HEK293T (cell line): ENCODE data around the gene MCEMP1.
"Not testable (repeated sequence)": the region's sequence is repeated elsewhere in the genome, so short reads cannot be mapped to it uniquely, and the experiment has no call there.

Source experiments
- CTCF ChIA-PET: fragments of 350-600 bp; formaldehyde crosslinking; extraction: SDS; loops from one replicate; lab custom pipeline; 2021; ENCODE audit warnings: antibody characterized with exemption, inconsistent platforms; lab: Yijun Ruan, JAX
- POLR2A ChIA-PET: fragments of 350-600 bp; formaldehyde crosslinking; extraction: SDS; loops from one replicate; lab custom pipeline; 2020; ENCODE audit warnings: antibody characterized with exemption, inconsistent platforms; lab: Yijun Ruan, JAX
- DNase-seq: peaks from one replicate; pipeline ENCODE4 v3.0.0; 2012; ENCODE audit warnings: mixed read lengths; ENCODE audit errors: extremely low spot score
- ARNT ChIP-seq: fragments of 450-650 bp; IDR thresholded peaks from 2 replicates; pipeline ENCODE4 v1.6.1; 2017; ENCODE audit warnings: mild to moderate bottlenecking
- BHLHE40 ChIP-seq: fragments of 450-650 bp; IDR thresholded peaks from 2 replicates; pipeline ENCODE4 v1.6.1; 2016; ENCODE audit warnings: mild to moderate bottlenecking, moderate library complexity, borderline replicate concordance
- CTBP1 ChIP-seq: fragments of 450-650 bp; IDR thresholded peaks from 2 replicates; pipeline ENCODE4 v1.6.1; 2016; ENCODE audit warnings: borderline replicate concordance
- ELF4 ChIP-seq: fragments of 450-650 bp; IDR thresholded peaks from 2 replicates; pipeline ENCODE4 v1.6.1; 2017; ENCODE audit warnings: antibody characterized with exemption
- FOXA1 ChIP-seq: fragments of 450-650 bp; IDR thresholded peaks from 2 replicates; pipeline ENCODE4 v1.6.1; 2016; ENCODE audit warnings: mild to moderate bottlenecking
- FOXK2 ChIP-seq: fragments of 450-650 bp; IDR thresholded peaks from 2 replicates; pipeline ENCODE4 v1.6.1; 2016; ENCODE audit warnings: mild to moderate bottlenecking
- FOXM1 ChIP-seq: fragments of 450-650 bp; IDR thresholded peaks from 2 replicates; pipeline ENCODE4 v1.6.1; 2017; ENCODE audit warnings: mild to moderate bottlenecking, borderline replicate concordance
- HDGF ChIP-seq: fragments of 450-650 bp; IDR thresholded peaks from 2 replicates; pipeline ENCODE4 v1.6.1; 2017; ENCODE audit warnings: antibody characterized with exemption, borderline replicate concordance
- L3MBTL2 ChIP-seq: fragments of 450-650 bp; conservative IDR thresholded peaks from 2 replicates; pipeline ENCODE4 v1.6.1; 2016; ENCODE audit warnings: mild to moderate bottlenecking
- LEF1 ChIP-seq: fragments of 450-650 bp; IDR thresholded peaks from 2 replicates; pipeline ENCODE4 v1.6.1; 2017; ENCODE audit warnings: mild to moderate bottlenecking, borderline replicate concordance
- NFRKB ChIP-seq: fragments of 450-650 bp; IDR thresholded peaks from 2 replicates; pipeline ENCODE4 v1.6.1; 2016; ENCODE audit warnings: mild to moderate bottlenecking, moderate library complexity
- SP1 ChIP-seq: fragments of 450-650 bp; IDR thresholded peaks from 2 replicates; pipeline ENCODE4 v1.6.1; 2017
- SUZ12 ChIP-seq: fragments of 450-650 bp; IDR thresholded peaks from 2 replicates; pipeline ENCODE4 v1.6.1; 2016; ENCODE audit warnings: mild to moderate bottlenecking
- TARDBP ChIP-seq: fragments of 450-650 bp; IDR thresholded peaks from 2 replicates; pipeline ENCODE4 v1.6.1; 2016
- ZNF384 ChIP-seq: fragments of 450-650 bp; IDR thresholded peaks from 2 replicates; pipeline ENCODE4 v1.6.1; 2016
- TF ChIP-seq, protein P1 (sequence below): fragments of 450-650 bp; IDR thresholded peaks from 2 replicates; pipeline ENCODE4 v1.6.1; 2016

MCEMP1 gene

DNA sequence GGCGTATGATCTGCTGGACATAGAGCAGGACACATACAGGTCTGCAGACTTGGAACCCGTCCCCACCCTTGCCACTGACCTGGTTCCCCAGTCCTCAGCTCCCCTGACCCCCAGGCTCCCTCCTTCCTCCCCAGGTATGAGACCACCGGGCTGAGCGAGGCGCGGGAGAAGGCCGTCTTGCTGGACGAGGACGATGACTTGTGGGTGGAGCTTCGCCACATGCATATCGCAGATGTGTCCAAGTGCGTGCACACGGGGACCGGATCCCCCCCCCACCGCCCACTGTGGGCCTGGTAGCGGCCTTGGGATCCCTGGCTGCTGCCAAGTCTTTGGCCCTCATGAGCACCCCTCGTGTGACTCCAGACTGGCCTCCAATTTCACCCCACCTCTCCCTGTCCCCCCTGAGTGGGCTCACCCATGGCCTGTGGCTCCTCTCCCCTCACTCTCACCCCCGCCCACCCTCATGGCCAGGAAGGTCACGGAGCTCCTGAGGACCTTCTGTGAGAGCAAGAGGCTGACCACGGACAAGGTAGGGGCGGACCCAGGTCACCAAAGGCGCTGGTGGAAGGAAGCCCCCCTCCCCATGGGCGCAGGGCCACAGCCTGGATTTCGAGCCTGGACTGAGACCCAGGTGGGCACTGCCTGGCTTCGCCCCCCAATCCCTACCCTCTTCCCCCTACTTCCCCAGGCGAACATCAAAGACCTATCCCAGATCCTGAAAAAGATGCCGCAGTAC is 34.4 kb upstream of the MCEMP1 start:
- ChIA-PET POLR2A (no interaction called here), CTCF (interaction anchor here (0.5 kb wide), 1 partner anchor 162 kb away, joined by 3 read pairs; no protein-coding TSS in a partner anchor)
- DNase-seq, result no peak
- TF ChIP-seq SUZ12, result no peak
- no peak for TF ChIP-seq FOXA1
- no peak for TF ChIP-seq ZNF384
- no peak for TF ChIP-seq ELF4
- no peak for TF ChIP-seq BHLHE40
- no peak for TF ChIP-seq SP1
- TF ChIP-seq NFRKB, result no peak
- no peak for TF ChIP-seq TARDBP
- no peak for TF ChIP-seq FOXM1
- no peak for TF ChIP-seq ARNT
- TF ChIP-seq HDGF, result no peak
- TF ChIP-seq FOXK2, result no peak
- TF ChIP-seq L3MBTL2, result no peak

DNA sequence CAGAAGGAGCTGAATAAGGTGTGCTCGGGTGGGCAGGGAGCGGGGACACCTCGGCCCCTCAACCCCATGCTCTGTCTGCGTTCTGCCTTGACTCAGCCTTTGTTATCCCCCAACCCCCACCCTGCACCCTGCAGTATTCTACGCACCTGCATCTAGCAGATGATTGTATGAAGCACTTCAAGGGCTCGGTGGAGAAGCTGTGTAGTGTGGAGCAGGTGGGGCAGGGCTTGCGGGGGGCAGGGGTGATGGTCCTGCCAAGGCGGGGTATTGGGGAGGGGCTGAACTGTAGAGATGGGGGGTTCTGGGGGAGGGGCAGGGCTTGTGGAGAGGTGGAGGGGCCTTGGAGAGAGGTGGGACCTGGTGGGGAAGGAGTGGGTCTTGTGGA is 33.9 kb upstream of the MCEMP1 start:
- ChIA-PET POLR2A (no interaction called here), CTCF (interaction anchor here (0.5 kb wide), 1 partner anchor 162 kb away, joined by 3 read pairs; no protein-coding TSS in a partner anchor)
- DNase-seq, result no peak
- TF ChIP-seq CTBP1 (no peak), TARDBP (no peak), ARNT (no peak), HDGF (no peak), LEF1 (no peak), NFRKB (no peak), L3MBTL2 (no peak), ELF4 (no peak), BHLHE40 (no peak), FOXA1 (no peak), ZNF384 (no peak), SUZ12 (no peak)
- TF ChIP-seq, protein P1, sequence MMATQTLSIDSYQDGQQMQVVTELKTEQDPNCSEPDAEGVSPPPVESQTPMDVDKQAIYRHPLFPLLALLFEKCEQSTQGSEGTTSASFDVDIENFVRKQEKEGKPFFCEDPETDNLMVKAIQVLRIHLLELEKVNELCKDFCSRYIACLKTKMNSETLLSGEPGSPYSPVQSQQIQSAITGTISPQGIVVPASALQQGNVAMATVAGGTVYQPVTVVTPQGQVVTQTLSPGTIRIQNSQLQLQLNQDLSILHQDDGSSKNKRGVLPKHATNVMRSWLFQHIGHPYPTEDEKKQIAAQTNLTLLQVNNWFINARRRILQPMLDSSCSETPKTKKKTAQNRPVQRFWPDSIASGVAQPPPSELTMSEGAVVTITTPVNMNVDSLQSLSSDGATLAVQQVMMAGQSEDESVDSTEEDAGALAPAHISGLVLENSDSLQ, result no peak

DNA sequence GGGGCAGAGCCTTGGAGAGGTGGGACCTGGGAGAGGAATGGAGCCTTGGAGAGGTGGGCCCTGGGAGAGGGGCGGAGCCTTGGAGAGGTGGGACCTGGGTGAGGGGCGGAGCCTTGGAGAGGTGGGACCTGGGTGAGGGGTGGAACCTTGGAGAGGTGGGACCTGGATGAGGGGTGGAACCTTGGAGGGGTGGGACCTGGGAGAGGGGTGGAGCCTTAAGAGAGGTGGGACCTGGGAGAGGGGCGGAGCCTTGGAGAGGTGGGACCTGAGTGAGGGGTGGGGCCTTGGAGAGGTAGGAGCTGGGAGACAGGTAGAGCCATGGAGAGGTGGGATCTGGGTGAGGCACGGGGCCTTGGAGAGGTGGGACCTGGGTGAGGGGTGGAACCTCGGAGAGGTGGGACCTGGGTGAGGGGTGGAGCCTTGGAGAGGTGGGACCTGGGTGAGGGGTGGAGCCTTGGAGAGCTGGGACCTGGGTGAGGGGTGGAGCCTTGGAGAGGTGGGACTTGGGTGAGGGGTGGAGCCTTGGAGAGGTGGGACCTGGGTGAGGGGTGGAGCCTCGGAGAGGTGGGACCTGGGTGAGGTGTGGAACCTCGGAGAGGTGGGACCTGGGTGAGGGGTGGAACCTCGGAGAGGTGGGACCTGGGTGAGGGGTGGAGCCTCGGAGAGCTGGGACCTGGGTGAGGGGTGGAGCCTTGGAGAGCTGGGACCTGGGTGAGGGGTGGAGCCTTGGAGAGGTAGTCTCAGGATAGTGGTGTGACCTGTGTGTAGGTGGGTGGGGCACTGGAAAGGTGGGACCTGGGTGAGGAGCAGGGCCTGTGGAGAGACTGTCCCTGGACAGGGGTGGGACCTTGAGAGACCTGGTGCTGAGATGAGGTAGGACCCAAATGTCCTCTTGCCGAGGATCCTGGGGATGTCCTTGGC is 33.0 kb upstream of the MCEMP1 start:
- POLR2A ChIA-PET, CTCF ChIA-PET: not testable (repeated sequence)
- peak; percentile 67 for DNase-seq

DNA sequence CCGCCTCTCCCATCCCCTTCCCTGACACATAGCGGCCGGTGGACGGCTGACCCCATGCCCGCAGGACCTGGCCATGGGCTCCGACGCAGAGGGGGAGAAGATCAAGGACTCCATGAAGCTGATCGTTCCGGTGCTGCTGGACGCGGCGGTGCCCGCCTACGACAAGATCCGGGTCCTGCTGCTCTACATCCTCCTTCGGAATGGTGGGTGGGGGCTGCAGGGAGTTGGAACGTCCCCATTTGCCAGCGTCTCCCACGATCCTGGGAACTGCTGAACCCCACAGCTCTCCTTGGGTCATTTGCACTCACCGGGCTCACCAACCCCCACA is 32.4 kb upstream of the MCEMP1 start:
- ChIA-PET CTCF (interaction anchor here (0.8 kb wide), 1 partner anchor 36 kb away, joined by 3 read pairs; the partner anchor contains the start of gene TRAPPC5), POLR2A (no interaction called here)
- DNase-seq, result no peak
- TF ChIP-seq FOXK2 (no peak), FOXA1 (no peak), ELF4 (no peak), ARNT (no peak), TARDBP (no peak), CTBP1 (no peak), NFRKB (no peak)

DNA sequence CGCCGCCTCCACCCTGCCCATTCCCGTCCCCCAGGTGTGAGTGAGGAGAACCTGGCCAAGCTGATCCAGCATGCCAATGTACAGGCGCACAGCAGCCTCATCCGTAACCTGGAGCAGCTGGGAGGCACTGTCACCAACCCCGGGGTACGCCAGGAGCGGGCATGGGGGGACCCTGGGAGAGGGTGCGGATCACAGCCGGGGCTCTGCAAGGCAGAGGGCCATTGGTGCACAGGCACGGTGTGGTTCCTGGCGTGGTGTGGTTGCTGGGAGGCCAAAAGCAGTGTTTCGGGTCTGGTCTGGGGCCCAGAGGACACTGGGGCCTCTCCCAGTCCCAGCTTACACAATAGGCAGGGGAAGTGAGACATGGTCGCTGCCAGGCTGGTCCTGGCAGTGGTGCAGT is 31.7 kb upstream of the MCEMP1 start:
- no peak for TF ChIP-seq ZNF384
- TF ChIP-seq SP1, result no peak
- TF ChIP-seq HDGF, result no peak
- TF ChIP-seq BHLHE40, result no peak
- TF ChIP-seq, protein P1, result no peak
- ChIA-PET POLR2A (no interaction called here), CTCF (interaction anchor here (0.8 kb wide), 1 partner anchor 36 kb away, joined by 3 read pairs; the partner anchor contains the start of gene TRAPPC5)
- DNase-seq, result no peak

DNA sequence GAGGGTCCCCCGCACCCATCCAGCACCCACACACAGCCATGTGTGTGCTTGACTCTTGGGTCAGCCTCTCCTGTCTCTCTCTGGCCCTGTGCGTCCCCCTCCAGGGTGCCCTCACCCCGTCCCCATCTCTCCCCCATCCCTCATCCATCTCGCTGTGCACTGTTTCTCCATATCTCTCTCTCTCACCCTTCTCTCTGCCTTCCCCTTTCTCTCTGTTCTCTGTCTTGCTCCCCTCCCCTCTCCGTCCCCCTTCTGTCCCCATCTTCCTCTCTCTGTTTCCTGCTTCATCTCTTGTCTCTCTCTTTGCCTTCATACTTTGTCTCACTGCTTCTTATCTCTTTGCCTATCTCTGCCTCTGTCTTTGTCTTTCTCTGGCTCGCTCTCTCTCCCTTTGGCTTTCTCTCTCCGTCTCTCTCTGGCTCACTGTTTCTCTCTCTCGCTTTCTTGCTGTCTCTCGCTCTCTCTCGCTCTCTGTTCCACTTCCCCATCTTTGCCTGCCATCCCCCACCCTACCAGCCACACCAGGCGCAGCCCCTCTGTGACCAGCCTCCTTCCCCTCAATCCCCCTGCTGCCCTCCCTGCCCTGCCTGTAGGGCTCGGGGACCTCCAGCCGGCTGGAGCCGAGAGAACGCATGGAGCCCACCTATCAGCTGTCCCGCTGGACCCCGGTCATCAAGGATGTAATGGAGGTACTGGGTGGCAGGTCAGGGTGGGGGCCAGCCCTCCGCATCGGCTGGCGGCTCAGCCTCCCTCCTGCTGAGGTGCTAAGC is 31.0 kb upstream of the MCEMP1 start:
- CTCF ChIA-PET, result no interaction called here
- no peak for TF ChIP-seq NFRKB
- no peak for TF ChIP-seq ELF4
- no peak for DNase-seq
- POLR2A ChIA-PET, result no interaction called here

DNA sequence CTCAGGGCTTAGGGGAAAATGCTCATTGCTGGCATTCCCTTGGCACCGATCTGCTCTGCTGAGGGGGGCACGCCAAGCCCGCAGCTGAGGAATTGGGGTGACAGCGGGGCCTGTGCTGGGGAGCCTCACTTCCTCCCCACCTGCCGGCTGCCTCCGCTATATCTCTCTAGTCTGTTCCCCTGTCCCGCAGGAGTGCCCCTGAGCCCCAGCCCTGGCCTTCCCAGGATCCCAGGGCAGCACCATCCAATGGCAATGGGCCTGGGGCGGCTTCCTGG is 30.5 kb upstream of the MCEMP1 start:
- no peak for DNase-seq
- TF ChIP-seq ARNT, result no peak
- TF ChIP-seq SP1, result no peak
- TF ChIP-seq SUZ12, result no peak
- no peak for TF ChIP-seq LEF1
- TF ChIP-seq NFRKB, result no peak
- TF ChIP-seq, protein P1, result no peak
- no peak for TF ChIP-seq FOXA1
- TF ChIP-seq ELF4, result no peak
- no peak for TF ChIP-seq L3MBTL2
- no peak for TF ChIP-seq FOXM1
- TF ChIP-seq ZNF384, result no peak
- no peak for TF ChIP-seq CTBP1
- CTCF ChIA-PET, result no interaction called here
- POLR2A ChIA-PET, result no interaction called here
